Measurements from ENCODE around the gene CMBL. TPM values are rescaled to one million over a fixed set of nuclear protein-coding genes. Genes with fewer than 3 reads are reported as not detected.

CMBL gene
- total RNA-seq, 1 donor from 2014 or later = 0.75 TPM

DNA sequence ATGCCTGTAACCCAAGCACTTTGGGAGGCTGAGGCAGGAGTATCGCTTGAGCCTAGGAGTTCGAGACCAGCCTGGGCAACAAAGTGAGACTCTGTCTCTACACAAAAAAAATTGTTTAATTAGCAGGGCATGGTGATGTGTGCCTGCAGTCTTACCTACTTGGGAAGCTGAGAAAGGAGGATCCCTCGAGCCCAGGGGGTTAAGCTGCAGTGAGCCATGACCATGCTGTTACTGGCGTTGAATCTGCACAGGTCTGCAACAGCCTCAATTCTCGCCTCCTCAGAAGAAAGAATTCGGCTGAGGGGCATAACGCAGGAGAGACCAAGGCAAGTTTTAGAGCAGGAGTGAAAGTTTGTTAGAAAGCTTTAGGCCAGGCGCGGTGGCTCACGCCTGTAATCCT, 39.6 kb downstream of the CMBL start:
- TF ChIP-seq, protein P1, sequence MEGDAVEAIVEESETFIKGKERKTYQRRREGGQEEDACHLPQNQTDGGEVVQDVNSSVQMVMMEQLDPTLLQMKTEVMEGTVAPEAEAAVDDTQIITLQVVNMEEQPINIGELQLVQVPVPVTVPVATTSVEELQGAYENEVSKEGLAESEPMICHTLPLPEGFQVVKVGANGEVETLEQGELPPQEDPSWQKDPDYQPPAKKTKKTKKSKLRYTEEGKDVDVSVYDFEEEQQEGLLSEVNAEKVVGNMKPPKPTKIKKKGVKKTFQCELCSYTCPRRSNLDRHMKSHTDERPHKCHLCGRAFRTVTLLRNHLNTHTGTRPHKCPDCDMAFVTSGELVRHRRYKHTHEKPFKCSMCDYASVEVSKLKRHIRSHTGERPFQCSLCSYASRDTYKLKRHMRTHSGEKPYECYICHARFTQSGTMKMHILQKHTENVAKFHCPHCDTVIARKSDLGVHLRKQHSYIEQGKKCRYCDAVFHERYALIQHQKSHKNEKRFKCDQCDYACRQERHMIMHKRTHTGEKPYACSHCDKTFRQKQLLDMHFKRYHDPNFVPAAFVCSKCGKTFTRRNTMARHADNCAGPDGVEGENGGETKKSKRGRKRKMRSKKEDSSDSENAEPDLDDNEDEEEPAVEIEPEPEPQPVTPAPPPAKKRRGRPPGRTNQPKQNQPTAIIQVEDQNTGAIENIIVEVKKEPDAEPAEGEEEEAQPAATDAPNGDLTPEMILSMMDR (IDR thresholded peaks at IDR 0.05) = no peak
- no peaks in the 10 kb centered on the region for H3K4me1 ChIP-seq
- no peak for DNase-seq (ENCODE audit: low spot score in 2 of 2)
- no peaks in the 10 kb centered on the region for H3K9me3 ChIP-seq
- H3K36me3 ChIP-seq = peaks cover 14 to 25% of the 10 kb centered on the region in 2 donors
- H3K27ac ChIP-seq = no peak overlapping the region
- intact Hi-C loops (cut with DNase I) = no loop called here
- H3K27me3 ChIP-seq = no peaks in the 10 kb centered on the region
- no peak overlapping the region for H3K4me3 ChIP-seq

DNA sequence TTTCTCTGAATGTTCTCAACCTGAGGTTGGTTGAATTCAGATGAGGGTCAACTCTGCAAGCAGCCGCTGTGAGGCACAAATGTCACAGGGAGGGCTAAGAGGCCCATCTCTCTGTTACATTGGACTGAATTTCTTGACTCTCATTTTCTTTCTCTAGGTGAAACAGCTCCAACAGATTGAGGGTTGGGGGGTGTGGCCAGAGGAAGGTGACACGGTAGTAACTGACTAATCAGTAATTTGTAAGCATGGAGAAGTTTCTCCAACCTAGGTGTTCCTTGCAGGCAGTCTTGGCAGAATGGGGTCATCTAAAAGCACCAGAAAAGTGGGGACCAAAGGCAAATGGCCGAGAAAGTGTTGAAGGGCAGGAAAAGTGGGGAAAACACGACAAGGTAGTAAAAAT, 40.9 kb downstream of the CMBL start:
- Histone ChIP-seq H3K4me3 (no peak overlapping the region), H3K27ac (no peak overlapping the region), H3K9me3 (no peaks in the 10 kb centered on the region), H3K36me3 (peaks cover 24 to 38% of the 10 kb centered on the region in 2 donors), H3K27me3 (no peaks in the 10 kb centered on the region), H3K4me1 (no peaks in the 10 kb centered on the region)
- TF ChIP-seq, protein P1 (IDR thresholded peaks at IDR 0.05) = no peak
- intact Hi-C loops (cut with DNase I) = no loop called here
- no peak for DNase-seq (ENCODE audit: low spot score in 2 of 2)

DNA sequence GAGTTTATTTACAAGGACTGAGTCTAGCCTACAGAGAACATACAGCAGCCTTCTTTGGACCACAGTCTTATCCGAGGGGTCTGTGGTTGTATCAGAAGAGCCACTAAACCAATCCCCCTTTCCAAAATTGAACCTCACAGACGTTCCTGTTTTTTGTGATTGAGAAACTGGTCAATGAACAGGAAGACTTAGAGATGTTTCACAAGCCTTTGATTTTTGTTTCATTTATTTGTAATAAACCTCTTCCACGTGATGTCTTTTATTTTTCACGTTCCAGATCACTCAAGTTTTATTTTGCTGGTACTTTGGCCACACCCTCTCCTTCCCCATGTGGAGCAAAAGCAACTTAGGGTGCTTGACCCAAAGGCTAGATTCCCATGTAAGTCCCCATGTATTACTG, 41.6 kb downstream of the CMBL start:
- H3K9me3 ChIP-seq = no peaks in the 10 kb centered on the region
- no peak overlapping the region for H3K27ac ChIP-seq
- H3K4me1 ChIP-seq = no peaks in the 10 kb centered on the region
- no peak for DNase-seq (ENCODE audit: low spot score in 2 of 2)
- intact Hi-C loops (cut with DNase I) = no loop called here
- no peaks in the 10 kb centered on the region for H3K27me3 ChIP-seq
- no peak overlapping the region for H3K4me3 ChIP-seq
- peaks cover 31 to 45% of the 10 kb centered on the region in 2 donors for H3K36me3 ChIP-seq
- TF ChIP-seq, protein P1 (IDR thresholded peaks at IDR 0.05) = no peak

DNA sequence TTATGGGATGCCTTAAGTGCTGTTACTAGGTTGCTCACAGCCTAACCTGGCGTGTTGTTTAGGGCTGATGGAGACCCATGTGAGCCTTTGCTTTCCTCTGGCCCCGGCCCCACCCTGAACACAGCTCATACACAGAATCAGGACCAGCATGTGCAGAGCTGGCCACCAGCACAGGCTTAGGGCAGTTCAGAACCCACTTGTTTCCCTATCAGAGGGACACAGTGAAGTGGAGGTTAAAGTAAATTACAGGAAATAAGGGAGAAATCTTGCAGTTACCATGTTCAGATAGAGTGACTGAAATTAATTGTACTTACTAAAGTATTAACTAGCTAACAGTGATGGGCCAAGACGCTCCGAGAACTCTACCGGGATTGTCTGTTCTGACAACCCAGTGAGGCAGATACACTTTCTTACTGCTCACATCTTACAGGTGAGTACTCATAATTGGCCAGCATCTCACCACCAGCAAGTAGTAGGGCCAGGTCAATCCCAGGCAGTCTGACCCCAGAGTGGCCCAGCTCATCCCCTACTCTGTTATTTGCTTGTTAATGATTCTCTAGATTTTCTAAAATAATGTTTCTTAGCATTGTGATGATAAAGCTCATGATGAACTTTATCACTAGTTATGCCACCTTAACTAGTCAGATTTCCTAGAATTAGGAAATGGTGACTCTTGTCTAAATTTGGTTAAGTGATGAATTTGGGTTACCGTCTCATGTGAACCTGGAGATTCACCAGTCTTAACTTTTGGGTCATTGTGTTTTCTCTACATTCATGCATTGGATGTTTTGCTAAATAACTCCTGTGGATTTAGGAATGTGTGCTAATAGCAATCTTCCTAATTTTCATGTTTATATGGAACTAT, 42.2 kb downstream of the CMBL start:
- DNase-seq (ENCODE audit: low spot score in 2 of 2) = no peak

DNA sequence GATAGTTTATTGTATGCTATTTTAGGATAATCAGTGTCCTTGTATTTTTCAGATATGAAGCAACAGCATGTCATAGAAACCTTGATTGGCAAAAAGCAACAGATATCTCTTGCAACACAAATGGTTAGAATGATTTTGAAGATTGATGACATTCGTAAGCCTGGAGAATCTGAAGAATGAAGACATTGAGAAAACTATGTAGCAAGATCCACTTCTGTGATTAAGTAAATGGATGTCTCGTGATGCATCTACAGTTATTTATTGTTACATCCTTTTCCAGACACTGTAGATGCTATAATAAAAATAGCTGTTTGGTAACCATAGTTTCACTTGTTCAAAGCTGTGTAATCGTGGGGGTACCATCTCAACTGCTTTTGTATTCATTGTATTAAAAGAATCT, 43.1 kb downstream of the CMBL start:
- no peak for DNase-seq (ENCODE audit: low spot score in 2 of 2)
- TF ChIP-seq, protein P1 (IDR thresholded peaks at IDR 0.05) = no peak
- Histone ChIP-seq H3K4me3 (no peak overlapping the region), H3K27ac (no peak overlapping the region), H3K4me1 (no peaks in the 10 kb centered on the region), H3K36me3 (peaks cover 47 to 60% of the 10 kb centered on the region in 2 donors), H3K27me3 (no peaks in the 10 kb centered on the region), H3K9me3 (no peaks in the 10 kb centered on the region)
- intact Hi-C loops (cut with DNase I) = no loop called here

More for the DNA sequence above, 42.2 kb downstream of the CMBL start:
- H3K36me3 ChIP-seq = peaks cover 38 to 52% of the 10 kb centered on the region in 2 donors
- no peak overlapping the region for H3K4me3 ChIP-seq
- H3K9me3 ChIP-seq = no peaks in the 10 kb centered on the region
- TF ChIP-seq, protein P1 (IDR thresholded peaks at IDR 0.05) = no peak
- no peaks in the 10 kb centered on the region for H3K27me3 ChIP-seq
- no peak overlapping the region for H3K27ac ChIP-seq
- no peaks in the 10 kb centered on the region for H3K4me1 ChIP-seq
- intact Hi-C loops (cut with DNase I) = no loop called here
